IMR-90 (cell line): ENCODE data around the gene TLR6. TPM values are rescaled to one million over a fixed set of nuclear protein-coding genes. Genes with fewer than 3 reads are reported as not detected.

Source experiments
- ATAC-seq: fragments of 200-7000 bp; cut with Tn5 transposase; 2 replicates; pipeline ENCODE4 v1.9.1; 2020; ENCODE audit warnings: low read depth, mild to moderate bottlenecking, moderate library complexity
- BruUV-seq: library from RNA; stranded (reverse); fragments of 400-500 nt; replicated peaks from 2 replicates; lab custom pipeline; 2021; lab: Mats Ljungman, UMichigan
- CTCF ChIA-PET: fragments of 300-600 bp; formaldehyde crosslinking; extraction: SDS; loops from one replicate; lab custom pipeline; 2021; ENCODE audit warnings: antibody characterized with exemption; lab: Yijun Ruan, JAX
- POLR2A ChIA-PET: fragments of 300-600 bp; sonication (Branson Sonifier 250); formaldehyde crosslinking; loops from one replicate; lab custom pipeline; 2022; ENCODE audit warnings: antibody characterized with exemption; ENCODE audit not compliant: unreplicated experiment; lab: Charles Lee
- DNase-seq: peaks from one replicate; pipeline ENCODE4 v3.0.0; 2013
- H2AFZ ChIP-seq: replicated peaks from 2 replicates; pipeline ENCODE3; 2013; ENCODE audit warnings: low read length, mild to moderate bottlenecking; ENCODE audit not compliant: poor library complexity
- H2AK5ac ChIP-seq: 2 replicates; pipeline ENCODE4 v1.6.1; 2013; ENCODE audit warnings: low read depth, low read length, inconsistent platforms
- H2AK9ac ChIP-seq: replicated peaks from 2 replicates; pipeline ENCODE3; 2013; ENCODE audit warnings: mild to moderate bottlenecking, low read depth, low read length, moderate library complexity; ENCODE audit not compliant: poor library complexity
- H2BK120ac ChIP-seq: 2 replicates; pipeline ENCODE4 v1.6.1; 2013; ENCODE audit warnings: low read depth, low read length, inconsistent platforms
- H2BK15ac ChIP-seq: 3 replicates; pipeline ENCODE4 v1.6.1; 2013; ENCODE audit warnings: low read depth, low read length, inconsistent platforms
- H2BK20ac ChIP-seq: 2 replicates; pipeline ENCODE4 v1.6.1; 2013; ENCODE audit warnings: low read depth, mild to moderate bottlenecking, inconsistent platforms, low read length, moderate library complexity
- H2BK5ac ChIP-seq: 2 replicates; pipeline ENCODE4 v1.6.1; 2013; ENCODE audit warnings: mild to moderate bottlenecking, low read depth, low read length, inconsistent platforms; ENCODE audit not compliant: poor library complexity, severe bottlenecking
- H3K14ac ChIP-seq: replicated peaks from 2 replicates; pipeline ENCODE4 v1.6.1; 2013; ENCODE audit warnings: low read depth, low read length, inconsistent platforms
- H3K18ac ChIP-seq: 2 replicates; pipeline ENCODE4 v1.6.1; 2013; ENCODE audit warnings: low read depth, low read length, control low read depth
- H3K23ac ChIP-seq: 2 replicates; pipeline ENCODE4 v1.6.1; 2013; ENCODE audit warnings: low read depth, low read length, inconsistent platforms
- H3K27ac ChIP-seq: 2 replicates; pipeline ENCODE4 v1.5.1; 2013; ENCODE audit warnings: mild to moderate bottlenecking, control low read depth, low read length; ENCODE audit not compliant: insufficient read depth
- H3K27me3 ChIP-seq: 2 replicates; pipeline ENCODE4 v1.6.1; 2013; ENCODE audit warnings: low read length; ENCODE audit not compliant: control insufficient read depth, insufficient read depth
- H3K36me3 ChIP-seq: 2 replicates; pipeline ENCODE4 v1.6.1; 2013; ENCODE audit warnings: low read length, mixed read lengths; ENCODE audit not compliant: control insufficient read depth, insufficient read depth
- H3K4ac ChIP-seq: 2 replicates; pipeline ENCODE4 v1.6.1; 2013; ENCODE audit warnings: low read depth, low read length, inconsistent platforms
- H3K4me1 ChIP-seq: 2 replicates; pipeline ENCODE4 v1.6.1; 2013; ENCODE audit warnings: low read length, mixed read lengths; ENCODE audit not compliant: control insufficient read depth, insufficient read depth
- H3K4me2 ChIP-seq: 2 replicates; pipeline ENCODE4 v1.6.1; 2013; ENCODE audit warnings: low read depth, mild to moderate bottlenecking, control low read depth, low read length, moderate library complexity
- H3K4me3 ChIP-seq: 2 replicates; pipeline ENCODE4 v1.5.1; 2013; ENCODE audit warnings: low read depth, mild to moderate bottlenecking, control low read depth, low read length, moderate library complexity; ENCODE audit not compliant: insufficient read depth
- H3K56ac ChIP-seq: 2 replicates; pipeline ENCODE4 v1.6.1; 2013; ENCODE audit warnings: low read length, inconsistent platforms; ENCODE audit not compliant: insufficient read depth; ENCODE audit errors: extremely low read depth
- H3K79me1 ChIP-seq, 2 experiments: 2 replicates each; pipeline ENCODE4 v1.6.1; 2013; ENCODE audit warnings: low read length in 2 of 2, inconsistent platforms in 1 of 2, low read depth in 1 of 2
- H3K9ac ChIP-seq: 2 replicates; pipeline ENCODE4 v1.6.1; 2013; ENCODE audit warnings: low read depth, low read length, control low read depth
- H3K9me1 ChIP-seq: 2 replicates; pipeline ENCODE4 v1.6.1; 2013; ENCODE audit warnings: low read length, inconsistent platforms; ENCODE audit not compliant: insufficient read depth
- H3K9me3 ChIP-seq: 2 replicates; pipeline ENCODE4 v1.6.1; 2013; ENCODE audit warnings: low read length; ENCODE audit not compliant: control insufficient read depth, insufficient read depth
- H4K20me1 ChIP-seq: 2 replicates; pipeline ENCODE4 v1.6.1; 2013; ENCODE audit warnings: low read length, inconsistent platforms; ENCODE audit not compliant: insufficient read depth
- H4K5ac ChIP-seq: 2 replicates; pipeline ENCODE4 v1.6.1; 2013; ENCODE audit warnings: mild to moderate bottlenecking, low read depth, low read length, control low read depth
- H4K8ac ChIP-seq, 2 experiments: 2 replicates each; pipeline ENCODE4 v1.6.1; 2013; ENCODE audit warnings: low read depth in 2 of 2, low read length in 2 of 2, control low read depth in 1 of 2, inconsistent platforms in 1 of 2
- H4K91ac ChIP-seq: 2 replicates; pipeline ENCODE4 v1.6.1; 2013; ENCODE audit warnings: low read depth, low read length, inconsistent platforms; ENCODE audit not compliant: insufficient read depth
- FOS ChIP-seq: fragments of 150-350 bp; IDR thresholded peaks from 2 replicates; pipeline ENCODE4 v1.6.1; 2016; ENCODE audit warnings: low read depth, low read length
- NFE2L2 ChIP-seq: fragments of 150-350 bp; IDR thresholded peaks from 2 replicates; pipeline ENCODE4 v1.6.1; 2016; ENCODE audit warnings: low read depth, mild to moderate bottlenecking, low read length
- RCOR1 ChIP-seq: IDR thresholded peaks from 2 replicates; pipeline ENCODE4 v1.6.1; 2012; ENCODE audit warnings: mild to moderate bottlenecking, low read length, improper control_type of control experiment; ENCODE audit not compliant: insufficient replicate concordance
- WGBS, 2 experiments: methylation state at CpG; one replicate each; pipeline versions ENCODE4 v1.1.5 to v1.1.7; 2013; ENCODE audit warnings: missing lambda C conversion rate in 2 of 2; ENCODE audit not compliant: insufficient read length in 1 of 2; ENCODE audit errors: extremely low coverage in 2 of 2; 5-methylcytosine and 5-hydroxymethylcytosine counted together
- dilution Hi-C: fragments of 300-500 bp; cut with HindIII; formaldehyde crosslinking; loops from one replicate; pipeline ENCODE4 v1.14.3; 2018; ENCODE audit warnings: low sequenced_read_pairs; ENCODE audit not compliant: unreplicated experiment
- in situ Hi-C: fragments of 300-500 bp; cut with MboI; formaldehyde crosslinking; loops from 3 replicates; pipeline ENCODE4 v1.14.3; 2019; ENCODE audit warnings: low sequenced_read_pairs, inconsistent platforms, mixed read lengths
- intact Hi-C: fragments of 100-400 bp; cut with micrococcal nuclease; formaldehyde crosslinking; loops from 2 replicates; pipeline ENCODE4 v1.10.0; 2022
- polyA plus RNA-seq, 3 experiments: library from polyadenylated mRNA; depleted of rRNA; stranded (reverse); fragments of >200 nt; gene quantifications; 2 replicates each; pipeline ENCODE4 v1.2.3, GENCODE V29; 2012; ENCODE audit warnings: low replicate concordance in 1 of 3
- total RNA-seq: library from RNA; depleted of rRNA; stranded (reverse); fragments of >200 nt; gene quantifications from 2 replicates; pipeline ENCODE4 v1.2.3, GENCODE V29; 2012
- TF ChIP-seq, protein P1 (sequence below): fragments of 150-350 bp; IDR thresholded peaks from 2 replicates; pipeline ENCODE4 v1.6.1; 2017; ENCODE audit warnings: mild to moderate bottlenecking, antibody characterized with exemption, low read length, low read depth
- TF ChIP-seq, protein P2 (sequence below): fragments of 150-350 bp; IDR thresholded peaks from 2 replicates; pipeline ENCODE4 v1.6.1; 2016; ENCODE audit warnings: low read depth, mild to moderate bottlenecking, low read length, moderate library complexity, borderline replicate concordance
- TF ChIP-seq, protein P3 (sequence below): conservative IDR thresholded peaks from 2 replicates; pipeline ENCODE4 v1.5.1; 2012; ENCODE audit warnings: mild to moderate bottlenecking, low read depth, low read length, improper control_type of control experiment

The TLR6 gene
- total and polyA plus RNA-seq, 2 of the 4 experiments (the other 2 are of a cell fraction), result 1.4 to 3.9 TPM

DNA sequence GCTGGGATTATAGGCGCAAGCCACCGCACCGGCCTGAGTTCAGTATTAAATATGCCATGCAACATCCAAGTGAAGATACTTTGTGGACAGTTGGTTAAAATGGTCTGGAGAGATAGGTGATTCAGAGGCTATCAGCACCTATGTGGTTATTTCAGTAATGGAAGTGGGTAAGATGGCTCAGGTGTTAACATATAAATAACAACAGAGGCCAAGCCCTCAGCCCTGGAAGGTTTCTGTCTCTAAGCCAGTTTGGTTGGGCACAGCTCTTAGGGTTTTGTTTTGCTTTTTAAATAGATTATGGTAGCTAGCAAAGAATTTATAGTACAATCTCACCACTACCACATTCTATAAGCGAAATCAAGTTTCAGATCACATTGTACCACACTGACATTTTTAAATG is 27.6 kb upstream of the TLR6 start:
- DNase-seq, result no peak
- CTCF ChIA-PET, result no interaction called here
- no TSS peak for BruUV-seq

More for the DNA sequence above, 27.6 kb upstream of the TLR6 start:
- H3K4ac ChIP-seq, result no peak overlapping the region
- in situ Hi-C loops (no loop called here), dilution Hi-C loops (no loop called here), intact Hi-C loops (no loop called here)
- no CpG with 5 or more reads among the region's 4 CpGs for WGBS, 2 experiments
- H2BK120ac ChIP-seq, result no peak overlapping the region
- TF ChIP-seq RCOR1 (no peak), NFE2L2 (no peak), FOS (no peak)
- TF ChIP-seq, protein P1, sequence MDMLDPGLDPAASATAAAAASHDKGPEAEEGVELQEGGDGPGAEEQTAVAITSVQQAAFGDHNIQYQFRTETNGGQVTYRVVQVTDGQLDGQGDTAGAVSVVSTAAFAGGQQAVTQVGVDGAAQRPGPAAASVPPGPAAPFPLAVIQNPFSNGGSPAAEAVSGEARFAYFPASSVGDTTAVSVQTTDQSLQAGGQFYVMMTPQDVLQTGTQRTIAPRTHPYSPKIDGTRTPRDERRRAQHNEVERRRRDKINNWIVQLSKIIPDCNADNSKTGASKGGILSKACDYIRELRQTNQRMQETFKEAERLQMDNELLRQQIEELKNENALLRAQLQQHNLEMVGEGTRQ, result no peak
- TF ChIP-seq, protein P2, sequence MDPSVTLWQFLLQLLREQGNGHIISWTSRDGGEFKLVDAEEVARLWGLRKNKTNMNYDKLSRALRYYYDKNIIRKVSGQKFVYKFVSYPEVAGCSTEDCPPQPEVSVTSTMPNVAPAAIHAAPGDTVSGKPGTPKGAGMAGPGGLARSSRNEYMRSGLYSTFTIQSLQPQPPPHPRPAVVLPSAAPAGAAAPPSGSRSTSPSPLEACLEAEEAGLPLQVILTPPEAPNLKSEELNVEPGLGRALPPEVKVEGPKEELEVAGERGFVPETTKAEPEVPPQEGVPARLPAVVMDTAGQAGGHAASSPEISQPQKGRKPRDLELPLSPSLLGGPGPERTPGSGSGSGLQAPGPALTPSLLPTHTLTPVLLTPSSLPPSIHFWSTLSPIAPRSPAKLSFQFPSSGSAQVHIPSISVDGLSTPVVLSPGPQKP, result no peak
- TF ChIP-seq, protein P3, sequence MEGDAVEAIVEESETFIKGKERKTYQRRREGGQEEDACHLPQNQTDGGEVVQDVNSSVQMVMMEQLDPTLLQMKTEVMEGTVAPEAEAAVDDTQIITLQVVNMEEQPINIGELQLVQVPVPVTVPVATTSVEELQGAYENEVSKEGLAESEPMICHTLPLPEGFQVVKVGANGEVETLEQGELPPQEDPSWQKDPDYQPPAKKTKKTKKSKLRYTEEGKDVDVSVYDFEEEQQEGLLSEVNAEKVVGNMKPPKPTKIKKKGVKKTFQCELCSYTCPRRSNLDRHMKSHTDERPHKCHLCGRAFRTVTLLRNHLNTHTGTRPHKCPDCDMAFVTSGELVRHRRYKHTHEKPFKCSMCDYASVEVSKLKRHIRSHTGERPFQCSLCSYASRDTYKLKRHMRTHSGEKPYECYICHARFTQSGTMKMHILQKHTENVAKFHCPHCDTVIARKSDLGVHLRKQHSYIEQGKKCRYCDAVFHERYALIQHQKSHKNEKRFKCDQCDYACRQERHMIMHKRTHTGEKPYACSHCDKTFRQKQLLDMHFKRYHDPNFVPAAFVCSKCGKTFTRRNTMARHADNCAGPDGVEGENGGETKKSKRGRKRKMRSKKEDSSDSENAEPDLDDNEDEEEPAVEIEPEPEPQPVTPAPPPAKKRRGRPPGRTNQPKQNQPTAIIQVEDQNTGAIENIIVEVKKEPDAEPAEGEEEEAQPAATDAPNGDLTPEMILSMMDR, result no peak
- H3K4me3 ChIP-seq, result no peak overlapping the region
- no peak overlapping the region for H3K27ac ChIP-seq
- no peak overlapping the region for H2BK20ac ChIP-seq
- H3K14ac ChIP-seq, result no peak overlapping the region
- POLR2A ChIA-PET, result no interaction called here
- peaks cover 14% of the 10 kb centered on the region for H3K9me1 ChIP-seq
- peaks cover 38% of the 10 kb centered on the region for H3K36me3 ChIP-seq
- no peak overlapping the region for H3K56ac ChIP-seq
- H4K5ac ChIP-seq, result no peak overlapping the region
- H3K4me1 ChIP-seq, result no peaks in the 10 kb centered on the region; the same call in 1 of the 2 replicates
- H2BK5ac ChIP-seq, result no peak overlapping the region
- H3K23ac ChIP-seq, result no peak overlapping the region
- no peaks in the 10 kb centered on the region for H3K27me3 ChIP-seq
- no peak overlapping the region for H4K8ac ChIP-seq
- no peak overlapping the region for H4K91ac ChIP-seq
- no peak overlapping the region for H2BK15ac ChIP-seq
- no peak overlapping the region for H3K4me2 ChIP-seq
- no peak overlapping the region for H2AFZ ChIP-seq
- H3K18ac ChIP-seq, result no peak overlapping the region
- H3K9me3 ChIP-seq, result no peaks in the 10 kb centered on the region
- H2AK9ac ChIP-seq, result no peak overlapping the region
- ATAC-seq, result no peak
- H3K9ac ChIP-seq, result no peak overlapping the region
- peaks cover 53 to 76% of the 10 kb centered on the region in 2 experiments for H3K79me1 ChIP-seq
- no peak overlapping the region for H2AK5ac ChIP-seq
- peaks cover 55% of the 10 kb centered on the region for H4K20me1 ChIP-seq
